Measurements from ENCODE around the gene TBCEL.

DNA sequence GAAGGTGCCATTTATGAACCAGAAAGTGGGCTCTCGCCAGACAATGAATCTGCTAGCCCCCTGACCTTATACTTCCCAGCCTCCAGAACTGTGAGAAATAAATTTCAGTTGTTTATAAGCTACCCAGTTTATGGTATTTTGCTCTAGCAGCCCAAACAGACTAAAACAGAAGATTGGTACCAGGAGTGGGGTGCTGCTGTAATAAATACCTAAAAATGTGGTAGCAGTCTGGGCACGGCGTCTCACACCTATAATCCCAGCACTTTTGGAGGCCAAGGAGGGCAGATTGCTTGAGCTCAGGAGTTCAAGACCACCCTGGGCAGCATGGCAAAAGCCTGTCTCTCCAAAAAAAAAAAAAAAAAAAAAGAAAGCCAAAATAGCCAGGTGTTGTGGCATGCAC is 98.4 kb downstream of the TBCEL start:
- TF ChIP-seq, protein P1, sequence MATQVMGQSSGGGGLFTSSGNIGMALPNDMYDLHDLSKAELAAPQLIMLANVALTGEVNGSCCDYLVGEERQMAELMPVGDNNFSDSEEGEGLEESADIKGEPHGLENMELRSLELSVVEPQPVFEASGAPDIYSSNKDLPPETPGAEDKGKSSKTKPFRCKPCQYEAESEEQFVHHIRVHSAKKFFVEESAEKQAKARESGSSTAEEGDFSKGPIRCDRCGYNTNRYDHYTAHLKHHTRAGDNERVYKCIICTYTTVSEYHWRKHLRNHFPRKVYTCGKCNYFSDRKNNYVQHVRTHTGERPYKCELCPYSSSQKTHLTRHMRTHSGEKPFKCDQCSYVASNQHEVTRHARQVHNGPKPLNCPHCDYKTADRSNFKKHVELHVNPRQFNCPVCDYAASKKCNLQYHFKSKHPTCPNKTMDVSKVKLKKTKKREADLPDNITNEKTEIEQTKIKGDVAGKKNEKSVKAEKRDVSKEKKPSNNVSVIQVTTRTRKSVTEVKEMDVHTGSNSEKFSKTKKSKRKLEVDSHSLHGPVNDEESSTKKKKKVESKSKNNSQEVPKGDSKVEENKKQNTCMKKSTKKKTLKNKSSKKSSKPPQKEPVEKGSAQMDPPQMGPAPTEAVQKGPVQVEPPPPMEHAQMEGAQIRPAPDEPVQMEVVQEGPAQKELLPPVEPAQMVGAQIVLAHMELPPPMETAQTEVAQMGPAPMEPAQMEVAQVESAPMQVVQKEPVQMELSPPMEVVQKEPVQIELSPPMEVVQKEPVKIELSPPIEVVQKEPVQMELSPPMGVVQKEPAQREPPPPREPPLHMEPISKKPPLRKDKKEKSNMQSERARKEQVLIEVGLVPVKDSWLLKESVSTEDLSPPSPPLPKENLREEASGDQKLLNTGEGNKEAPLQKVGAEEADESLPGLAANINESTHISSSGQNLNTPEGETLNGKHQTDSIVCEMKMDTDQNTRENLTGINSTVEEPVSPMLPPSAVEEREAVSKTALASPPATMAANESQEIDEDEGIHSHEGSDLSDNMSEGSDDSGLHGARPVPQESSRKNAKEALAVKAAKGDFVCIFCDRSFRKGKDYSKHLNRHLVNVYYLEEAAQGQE (IDR thresholded peaks at IDR 0.05; ENCODE audit: insufficient read depth in 1 of 2, low read depth in 2 of 2, low read length in 1 of 2), result no peak
- TF ChIP-seq, protein P2, sequence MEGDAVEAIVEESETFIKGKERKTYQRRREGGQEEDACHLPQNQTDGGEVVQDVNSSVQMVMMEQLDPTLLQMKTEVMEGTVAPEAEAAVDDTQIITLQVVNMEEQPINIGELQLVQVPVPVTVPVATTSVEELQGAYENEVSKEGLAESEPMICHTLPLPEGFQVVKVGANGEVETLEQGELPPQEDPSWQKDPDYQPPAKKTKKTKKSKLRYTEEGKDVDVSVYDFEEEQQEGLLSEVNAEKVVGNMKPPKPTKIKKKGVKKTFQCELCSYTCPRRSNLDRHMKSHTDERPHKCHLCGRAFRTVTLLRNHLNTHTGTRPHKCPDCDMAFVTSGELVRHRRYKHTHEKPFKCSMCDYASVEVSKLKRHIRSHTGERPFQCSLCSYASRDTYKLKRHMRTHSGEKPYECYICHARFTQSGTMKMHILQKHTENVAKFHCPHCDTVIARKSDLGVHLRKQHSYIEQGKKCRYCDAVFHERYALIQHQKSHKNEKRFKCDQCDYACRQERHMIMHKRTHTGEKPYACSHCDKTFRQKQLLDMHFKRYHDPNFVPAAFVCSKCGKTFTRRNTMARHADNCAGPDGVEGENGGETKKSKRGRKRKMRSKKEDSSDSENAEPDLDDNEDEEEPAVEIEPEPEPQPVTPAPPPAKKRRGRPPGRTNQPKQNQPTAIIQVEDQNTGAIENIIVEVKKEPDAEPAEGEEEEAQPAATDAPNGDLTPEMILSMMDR (IDR thresholded peaks at IDR 0.05), result no peak

All from Panc1 (cell line).